ENCODE results near the gene TSPAN5. TPM values are rescaled to one million over a fixed set of nuclear protein-coding genes. Genes with fewer than 3 reads are reported as not detected.

The TSPAN5 gene
- total and polyA plus RNA-seq, 2 donors = 4.7 to 10.3 TPM

- no peaks in the 10 kb centered on the region for H3K9me3 ChIP-seq (ENCODE audit: control insufficient read depth in 2 of 2, insufficient read depth in 1 of 2, low read length in 1 of 2)
- H3K36me3 ChIP-seq (ENCODE audit: control insufficient read depth in 2 of 2, insufficient read depth in 2 of 2, low read length in 1 of 2) = no peaks in the 10 kb centered on the region
- WGBS = 89% methylated on average over 4 of the region's 4 CpGs
- no peaks in the 10 kb centered on the region for H3K27me3 ChIP-seq (ENCODE audit: control insufficient read depth in 2 of 2, insufficient read depth in 1 of 2, low read length in 1 of 2)
- H3K4me3 ChIP-seq (ENCODE audit: low read length in 2 of 2) = no peak overlapping the region
- peak overlapping the region in 1 of 2 donors; percentile 46 for H3K27ac ChIP-seq (ENCODE audit: low read depth in 1 of 2, low read length in 1 of 2)
- peaks cover 20 to 35% of the 10 kb centered on the region in 2 donors for H3K4me1 ChIP-seq (ENCODE audit: control insufficient read depth in 2 of 2, insufficient read depth in 2 of 2, low read length in 2 of 2)
- DNase-seq (ENCODE audit: low read depth in 6 of 9, low spot score in 9 of 9) = peak in 1 of 9 donors; percentile 20
These were observed 31.2 kb upstream of the TSPAN5 start for GRCh38 chr4:98689507-98690174.

- peaks cover 20 to 35% of the 10 kb centered on the region in 2 donors for H3K4me1 ChIP-seq (ENCODE audit: control insufficient read depth in 2 of 2, insufficient read depth in 2 of 2, low read length in 2 of 2)
- H3K4me3 ChIP-seq (ENCODE audit: low read length in 2 of 2) = no peak overlapping the region
- H3K9me3 ChIP-seq (ENCODE audit: control insufficient read depth in 2 of 2, insufficient read depth in 1 of 2, low read length in 1 of 2) = no peaks in the 10 kb centered on the region
- H3K36me3 ChIP-seq (ENCODE audit: control insufficient read depth in 2 of 2, insufficient read depth in 2 of 2, low read length in 1 of 2) = no peaks in the 10 kb centered on the region
- WGBS = 41% methylated on average over 5 of the region's 5 CpGs
- H3K27me3 ChIP-seq (ENCODE audit: control insufficient read depth in 2 of 2, insufficient read depth in 1 of 2, low read length in 1 of 2) = no peaks in the 10 kb centered on the region
- DNase-seq (ENCODE audit: low read depth in 6 of 9, low spot score in 9 of 9) = peak in 4 of 9 donors; percentile 31 to 71 (median 42)
- peak overlapping the region in 1 of 2 donors; percentile 50 for H3K27ac ChIP-seq (ENCODE audit: low read depth in 1 of 2, low read length in 1 of 2)
These were observed 30.2 kb upstream of the TSPAN5 start for GRCh38 chr4:98688411-98689290.

GRCh38 chr4:98687876-98688275, 29.5 kb upstream of the TSPAN5 start:
- H3K27ac ChIP-seq (ENCODE audit: low read depth in 1 of 2, low read length in 1 of 2) = peak overlapping the region in 1 of 2 donors; percentile 50
- DNase-seq (ENCODE audit: low read depth in 6 of 9, low spot score in 9 of 9) = no peak

GRCh38 chr4:98686847-98687246, 28.4 kb upstream of the TSPAN5 start:
- H3K36me3 ChIP-seq (ENCODE audit: control insufficient read depth in 2 of 2, insufficient read depth in 2 of 2, low read length in 1 of 2) = no peaks in the 10 kb centered on the region
- no peak overlapping the region for H3K27ac ChIP-seq (ENCODE audit: low read depth in 1 of 2, low read length in 1 of 2)
- DNase-seq (ENCODE audit: low read depth in 6 of 9, low spot score in 9 of 9) = no peak
- H3K4me1 ChIP-seq (ENCODE audit: control insufficient read depth in 2 of 2, insufficient read depth in 2 of 2, low read length in 2 of 2) = peaks cover 20 to 35% of the 10 kb centered on the region in 2 donors
- no peaks in the 10 kb centered on the region for H3K9me3 ChIP-seq (ENCODE audit: control insufficient read depth in 2 of 2, insufficient read depth in 1 of 2, low read length in 1 of 2)
- no peak overlapping the region for H3K4me3 ChIP-seq (ENCODE audit: low read length in 2 of 2)
- 99% methylated on average over 1 of the region's 1 CpG for WGBS
- no peaks in the 10 kb centered on the region for H3K27me3 ChIP-seq (ENCODE audit: control insufficient read depth in 2 of 2, insufficient read depth in 1 of 2, low read length in 1 of 2)

More at GRCh38 chr4:98687876-98688275, 29.5 kb upstream of the TSPAN5 start:
- Histone ChIP-seq H3K27me3 (ENCODE audit: control insufficient read depth in 2 of 2, insufficient read depth in 1 of 2, low read length in 1 of 2) (no peaks in the 10 kb centered on the region), H3K4me1 (ENCODE audit: control insufficient read depth in 2 of 2, insufficient read depth in 2 of 2, low read length in 2 of 2) (peaks cover 20 to 35% of the 10 kb centered on the region in 2 donors), H3K9me3 (ENCODE audit: control insufficient read depth in 2 of 2, insufficient read depth in 1 of 2, low read length in 1 of 2) (no peaks in the 10 kb centered on the region), H3K36me3 (ENCODE audit: control insufficient read depth in 2 of 2, insufficient read depth in 2 of 2, low read length in 1 of 2) (no peaks in the 10 kb centered on the region), H3K4me3 (ENCODE audit: low read length in 2 of 2) (no peak overlapping the region)
- 97% methylated on average over 1 of the region's 1 CpG for WGBS

- Histone ChIP-seq H3K4me1 (ENCODE audit: control insufficient read depth in 2 of 2, insufficient read depth in 2 of 2, low read length in 2 of 2) (peaks cover 20 to 35% of the 10 kb centered on the region in 2 donors), H3K4me3 (ENCODE audit: low read length in 2 of 2) (no peak overlapping the region), H3K27me3 (ENCODE audit: control insufficient read depth in 2 of 2, insufficient read depth in 1 of 2, low read length in 1 of 2) (no peaks in the 10 kb centered on the region), H3K27ac (ENCODE audit: low read depth in 1 of 2, low read length in 1 of 2) (no peak overlapping the region), H3K9me3 (ENCODE audit: control insufficient read depth in 2 of 2, insufficient read depth in 1 of 2, low read length in 1 of 2) (no peaks in the 10 kb centered on the region), H3K36me3 (ENCODE audit: control insufficient read depth in 2 of 2, insufficient read depth in 2 of 2, low read length in 1 of 2) (no peaks in the 10 kb centered on the region)
- WGBS = 98% methylated on average over 3 of the region's 3 CpGs
- no peak for DNase-seq (ENCODE audit: low read depth in 6 of 9, low spot score in 9 of 9)
These were observed 27.8 kb upstream of the TSPAN5 start for GRCh38 chr4:98686043-98686707.

GRCh38 chr4:98685225-98686042, 27.0 kb upstream of the TSPAN5 start:
- H3K27ac ChIP-seq (ENCODE audit: low read depth in 1 of 2, low read length in 1 of 2) = no peak overlapping the region
- no peak overlapping the region for H3K4me3 ChIP-seq (ENCODE audit: low read length in 2 of 2)
- no peaks in the 10 kb centered on the region for H3K36me3 ChIP-seq (ENCODE audit: control insufficient read depth in 2 of 2, insufficient read depth in 2 of 2, low read length in 1 of 2)
- no peaks in the 10 kb centered on the region for H3K9me3 ChIP-seq (ENCODE audit: control insufficient read depth in 2 of 2, insufficient read depth in 1 of 2, low read length in 1 of 2)
- WGBS = 72% methylated on average over 8 of the region's 8 CpGs
- no peaks in the 10 kb centered on the region for H3K27me3 ChIP-seq (ENCODE audit: control insufficient read depth in 2 of 2, insufficient read depth in 1 of 2, low read length in 1 of 2)
- peaks cover 20 to 35% of the 10 kb centered on the region in 2 donors for H3K4me1 ChIP-seq (ENCODE audit: control insufficient read depth in 2 of 2, insufficient read depth in 2 of 2, low read length in 2 of 2)
- DNase-seq (ENCODE audit: low read depth in 6 of 9, low spot score in 9 of 9) = peak in 3 of 9 donors; percentile 27 to 70 (median 31)

- 95% methylated on average over 2 of the region's 2 CpGs for whole genome bisulfite sequencing
These were observed 24.3 kb upstream of the TSPAN5 start for GRCh38 chr4:98682719-98683118.

GRCh38 chr4:98680806-98681205, 22.4 kb upstream of the TSPAN5 start:
- Histone ChIP-seq H3K27ac (ENCODE audit: low read depth in 1 of 2, low read length in 1 of 2) (no peak overlapping the region), H3K4me3 (ENCODE audit: low read length in 2 of 2) (no peak overlapping the region), H3K36me3 (ENCODE audit: control insufficient read depth in 2 of 2, insufficient read depth in 2 of 2, low read length in 1 of 2) (no peaks in the 10 kb centered on the region), H3K4me1 (ENCODE audit: control insufficient read depth in 2 of 2, insufficient read depth in 2 of 2, low read length in 2 of 2) (peaks cover 0 to 4% of the 10 kb centered on the region in 2 donors), H3K27me3 (ENCODE audit: control insufficient read depth in 2 of 2, insufficient read depth in 1 of 2, low read length in 1 of 2) (no peaks in the 10 kb centered on the region), H3K9me3 (ENCODE audit: control insufficient read depth in 2 of 2, insufficient read depth in 1 of 2, low read length in 1 of 2) (no peaks in the 10 kb centered on the region)
- DNase-seq (ENCODE audit: low read depth in 6 of 9, low spot score in 9 of 9) = no peak

More at GRCh38 chr4:98682719-98683118, 24.3 kb upstream of the TSPAN5 start:
- Histone ChIP-seq H3K4me1 (ENCODE audit: control insufficient read depth in 2 of 2, insufficient read depth in 2 of 2, low read length in 2 of 2) (peaks cover 5 to 13% of the 10 kb centered on the region in 2 donors), H3K27ac (ENCODE audit: low read depth in 1 of 2, low read length in 1 of 2) (no peak overlapping the region), H3K4me3 (ENCODE audit: low read length in 2 of 2) (no peak overlapping the region), H3K36me3 (ENCODE audit: control insufficient read depth in 2 of 2, insufficient read depth in 2 of 2, low read length in 1 of 2) (no peaks in the 10 kb centered on the region), H3K27me3 (ENCODE audit: control insufficient read depth in 2 of 2, insufficient read depth in 1 of 2, low read length in 1 of 2) (no peaks in the 10 kb centered on the region), H3K9me3 (ENCODE audit: control insufficient read depth in 2 of 2, insufficient read depth in 1 of 2, low read length in 1 of 2) (no peaks in the 10 kb centered on the region)
- DNase-seq (ENCODE audit: low read depth in 6 of 9, low spot score in 9 of 9) = no peak

All from thymus (tissue), 11 donors.